GM23338 (cell line): ENCODE measurements around the gene NTRK3. TPM values are rescaled to one million over a fixed set of nuclear protein-coding genes. Genes with fewer than 3 reads are reported as not detected.

ENCODE experiments used
- CREB1 ChIP-seq: fragments of 250-450 bp; sonication (Bioruptor Pico); IDR thresholded peaks from 2 replicates; pipeline ENCODE4 v1.5.0; 2020; ENCODE audit warnings: low read depth, mild to moderate bottlenecking, moderate library complexity
- CTCF ChIP-seq, 2 experiments: fragments of 200-600 bp in 1 of 2; sonication (generic) in 1 of 2; conservative IDR thresholded peaks; 2 replicates each; pipeline versions ENCODE4 v1.5.1 to v1.6.1; 2016 to 2017; ENCODE audit warnings: antibody characterized with exemption in 2 of 2, low read depth in 2 of 2, mild to moderate bottlenecking in 2 of 2, moderate library complexity in 1 of 2
- EZH2 ChIP-seq: fragments of 200-600 bp; sonication (generic); IDR thresholded peaks from one replicate; pipeline ENCODE4 v1.8.0; 2017; ENCODE audit warnings: antibody characterized with exemption, mild to moderate bottlenecking, low read depth; ENCODE audit not compliant: unreplicated experiment
- EZH2phosphoT487 ChIP-seq: fragments of 200-600 bp; sonication (generic); IDR thresholded peaks from one replicate; pipeline ENCODE4 v1.8.1; 2018; ENCODE audit warnings: antibody characterized with exemption; ENCODE audit not compliant: unreplicated experiment
- JUNB ChIP-seq: IDR thresholded peaks from one replicate; pipeline ENCODE4 v1.6.1; 2016; ENCODE audit warnings: antibody characterized with exemption; ENCODE audit not compliant: unreplicated experiment
- POLR2AphosphoS5 ChIP-seq: IDR thresholded peaks from 2 replicates; pipeline ENCODE4 v1.6.1; 2016; ENCODE audit warnings: antibody characterized with exemption, low read depth
- REST ChIP-seq: IDR thresholded peaks from one replicate; pipeline ENCODE4 v1.6.1; 2018; ENCODE audit warnings: antibody characterized with exemption; ENCODE audit not compliant: unreplicated experiment
- STAT1 ChIP-seq: IDR thresholded peaks from one replicate; pipeline ENCODE4 v1.6.1; 2016; ENCODE audit warnings: antibody characterized with exemption; ENCODE audit not compliant: unreplicated experiment
- ZNF114 ChIP-seq: fragments of 250-450 bp; sonication (Bioruptor Pico); IDR thresholded peaks from 2 replicates; pipeline ENCODE4 v1.5.0; 2020; ENCODE audit warnings: mild to moderate bottlenecking, moderate library complexity
- ZNF331 ChIP-seq: fragments of 250-450 bp; sonication (Bioruptor Pico); IDR thresholded peaks from 2 replicates; pipeline ENCODE4 v1.5.0; 2020; ENCODE audit warnings: low read depth, mild to moderate bottlenecking, moderate library complexity
- ZNF462 ChIP-seq: fragments of 250-450 bp; sonication (Bioruptor Pico); IDR thresholded peaks from 2 replicates; pipeline ENCODE4 v1.5.0; 2020; ENCODE audit warnings: mild to moderate bottlenecking, moderate library complexity
- polyA plus RNA-seq: library from polyadenylated mRNA; unstranded; fragments of >200 nt; fragmentation: Nextera tagmentation; extraction: Ambion mirVana; gene quantifications from 2 replicates; pipeline ENCODE4 v1.2.1, GENCODE V29; 2016
- total RNA-seq: library from RNA; depleted of rRNA; stranded (reverse); fragments of >200 nt; shearing (Covaris generic); gene quantifications from 2 replicates; pipeline ENCODE4 v1.2.3, GENCODE V29; 2014

The NTRK3 gene
- total and polyA plus RNA-seq, 2 experiments from 2014 or later = 3.1 to 5.3 TPM

- TF ChIP-seq ZNF462 (CRISPR knock-in tag) (no peak), STAT1 (no peak), EZH2 (no peak), REST (no peak), ZNF114 (no peak), POLR2AphosphoS5 (no peak), EZH2phosphoT487 (no peak), CREB1 (CRISPR knock-in tag) (no peak), ZNF331 (CRISPR knock-in tag) (no peak), JUNB (no peak), CTCF (conservative IDR thresholded peaks at IDR 0.05; ENCODE audit: low read depth in 2 of 2) (no peak)
Measured at GRCh38 chr15:87906444-87906843, 350.1 kb downstream of the NTRK3 start (continued).
